ENCODE data around the gene MS4A4E.

GRCh38 chr11:60172011-60172410 lies 70.9 kb downstream of the MS4A4E start:
- TF ChIP-seq CTCF (IDR thresholded peaks at IDR 0.05) (no peak), MXD4 (CRISPR knock-in tag; IDR thresholded peaks at IDR 0.05; ENCODE audit: borderline replicate concordance) (no peak), ZNF232 (CRISPR knock-in tag; IDR thresholded peaks at IDR 0.05) (no peak), ZNF425 (CRISPR knock-in tag; conservative IDR thresholded peaks at IDR 0.05) (no peak), NFE2L1 (CRISPR knock-in tag; IDR thresholded peaks at IDR 0.05) (no peak), ELF4 (CRISPR knock-in tag; IDR thresholded peaks at IDR 0.05; ENCODE audit: low read depth) (no peak), CBFB (CRISPR knock-in tag; IDR thresholded peaks at IDR 0.05; ENCODE audit: low read depth) (no peak)
